ENCODE data around the gene SETD3. TPM values are rescaled to one million over a fixed set of nuclear protein-coding genes. Genes with fewer than 3 reads are reported as not detected.

Gene SETD3
- total and polyA plus RNA-seq, 2 donors (not counting 1 experiment from before 2014, with no cell fraction given): 30.9 to 38.3 TPM

DNA sequence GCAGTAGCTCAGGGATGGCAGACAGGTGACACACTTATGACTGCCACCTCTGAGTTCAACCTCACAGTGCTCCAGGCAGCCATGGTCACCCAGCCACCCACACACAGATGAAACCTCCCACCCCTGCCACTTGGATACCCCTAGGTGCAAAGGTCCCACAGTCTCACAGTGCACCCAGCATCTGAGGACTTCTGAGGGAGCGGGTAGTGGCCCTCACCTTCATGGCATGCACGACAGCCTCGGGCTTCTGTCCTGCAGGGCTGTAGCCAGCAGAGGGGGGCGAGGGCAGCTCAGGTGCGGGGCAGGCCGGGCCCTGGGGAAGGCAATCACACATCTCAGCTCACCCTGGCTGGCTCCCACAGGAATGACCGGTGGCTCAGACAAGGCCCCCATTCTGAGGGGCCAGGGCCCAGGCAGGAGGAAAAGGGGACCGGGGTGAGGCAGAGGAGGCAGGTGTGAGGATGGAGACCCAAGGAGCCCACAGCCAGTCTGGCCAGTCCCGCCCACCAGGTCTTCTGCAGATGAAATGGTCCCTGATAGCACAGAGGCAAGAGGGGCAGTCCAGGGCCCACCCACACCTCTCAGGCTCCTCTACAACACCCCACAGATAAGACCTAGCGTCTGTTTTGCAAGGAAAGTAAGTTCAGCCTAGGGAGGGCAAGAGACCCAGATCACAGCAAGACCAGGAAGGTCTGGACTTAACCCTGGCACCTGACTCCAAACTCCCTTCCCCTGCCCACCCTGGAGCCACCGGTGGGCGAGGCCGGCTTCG, 36.4 kb upstream of the SETD3 start:
- Histone ChIP-seq H3K36me3 (ENCODE audit: control insufficient read depth, insufficient read depth, low read length) (peaks cover 10% of the 10 kb centered on the region), H3K27ac (ENCODE audit: insufficient read depth, low read length) (no peak overlapping the region), H3K9me3 (ENCODE audit: control insufficient read depth, insufficient read depth, low read depth, low read length) (no peaks in the 10 kb centered on the region), H3K4me2 (ENCODE audit: extremely low read depth, insufficient read depth, low read length) (no peak overlapping the region), H4K20me1 (ENCODE audit: control insufficient read depth, extremely low read depth, insufficient read depth, low read length) (no peaks in the 10 kb centered on the region), H2AFZ (ENCODE audit: low read length) (no peak overlapping the region), H3K27me3 (ENCODE audit: control insufficient read depth, insufficient read depth, low read length) (no peaks in the 10 kb centered on the region), H3K4me1 (ENCODE audit: control insufficient read depth, extremely low read depth, insufficient read depth, low read length) (peaks cover 1% of the 10 kb centered on the region), H3K9ac (ENCODE audit: insufficient read depth, low read length) (no peak overlapping the region), H3K4me3 (replicated peaks in 1 of 4; ENCODE audit: control extremely low read depth in 1 of 4, insufficient read depth in 1 of 4, low read depth in 3 of 4, low read length in 4 of 4) (no peak overlapping the region), H3K79me2 (ENCODE audit: control insufficient read depth, insufficient read depth, low read length) (no peaks in the 10 kb centered on the region)
- no peak for DNase-seq (ENCODE audit: low read depth in 2 of 2)
- TF ChIP-seq, protein P1, sequence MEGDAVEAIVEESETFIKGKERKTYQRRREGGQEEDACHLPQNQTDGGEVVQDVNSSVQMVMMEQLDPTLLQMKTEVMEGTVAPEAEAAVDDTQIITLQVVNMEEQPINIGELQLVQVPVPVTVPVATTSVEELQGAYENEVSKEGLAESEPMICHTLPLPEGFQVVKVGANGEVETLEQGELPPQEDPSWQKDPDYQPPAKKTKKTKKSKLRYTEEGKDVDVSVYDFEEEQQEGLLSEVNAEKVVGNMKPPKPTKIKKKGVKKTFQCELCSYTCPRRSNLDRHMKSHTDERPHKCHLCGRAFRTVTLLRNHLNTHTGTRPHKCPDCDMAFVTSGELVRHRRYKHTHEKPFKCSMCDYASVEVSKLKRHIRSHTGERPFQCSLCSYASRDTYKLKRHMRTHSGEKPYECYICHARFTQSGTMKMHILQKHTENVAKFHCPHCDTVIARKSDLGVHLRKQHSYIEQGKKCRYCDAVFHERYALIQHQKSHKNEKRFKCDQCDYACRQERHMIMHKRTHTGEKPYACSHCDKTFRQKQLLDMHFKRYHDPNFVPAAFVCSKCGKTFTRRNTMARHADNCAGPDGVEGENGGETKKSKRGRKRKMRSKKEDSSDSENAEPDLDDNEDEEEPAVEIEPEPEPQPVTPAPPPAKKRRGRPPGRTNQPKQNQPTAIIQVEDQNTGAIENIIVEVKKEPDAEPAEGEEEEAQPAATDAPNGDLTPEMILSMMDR (conservative IDR thresholded peaks at IDR 0.05 in 1 of 2, IDR thresholded peaks at IDR 0.05 in 1 of 2; ENCODE audit: low read depth in 1 of 2, low read length in 2 of 2): no peak
- no peak for TF ChIP-seq EZH2 (IDR thresholded peaks at IDR 0.05; ENCODE audit: low read length, missing control alignments)

DNA sequence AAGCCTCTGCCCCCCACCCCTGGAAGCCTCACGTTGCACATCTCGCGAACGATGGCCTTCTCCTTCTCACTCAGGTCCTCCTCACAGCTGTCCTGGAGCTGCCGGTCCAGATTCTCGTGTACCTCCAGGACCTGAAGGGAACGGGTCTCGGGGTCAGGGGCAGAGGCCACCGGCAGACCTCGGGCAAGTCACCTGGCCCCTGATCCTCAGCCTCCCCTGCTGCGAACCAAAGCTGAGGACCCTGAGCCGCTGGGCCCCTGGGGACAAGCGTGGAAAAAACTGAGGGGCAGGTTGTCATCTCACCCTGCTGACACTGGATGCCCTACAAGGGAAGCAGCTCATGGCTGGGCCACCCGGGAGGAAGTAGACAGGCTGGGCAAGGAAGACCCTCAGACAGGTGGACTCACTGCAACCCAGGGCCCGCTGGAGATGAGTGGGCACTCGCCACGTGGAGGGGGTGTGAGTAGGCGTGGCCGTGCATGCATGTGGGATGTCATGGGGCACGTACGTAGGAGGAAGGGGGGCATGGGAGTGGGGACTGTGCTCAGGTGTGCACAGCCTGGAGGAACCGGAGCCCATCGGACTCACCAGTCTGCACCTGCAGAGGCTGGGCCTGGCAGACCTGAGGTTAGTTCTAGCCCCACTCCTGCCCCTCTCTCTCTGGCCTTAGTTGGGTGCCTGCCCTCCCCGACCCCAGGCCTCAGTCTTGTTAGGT, 35.7 kb upstream of the SETD3 start:
- peaks cover 2% of the 10 kb centered on the region for H3K4me1 ChIP-seq (ENCODE audit: control insufficient read depth, extremely low read depth, insufficient read depth, low read length)
- no peaks in the 10 kb centered on the region for H3K9me3 ChIP-seq (ENCODE audit: control insufficient read depth, insufficient read depth, low read depth, low read length)
- no peaks in the 10 kb centered on the region for H3K27me3 ChIP-seq (ENCODE audit: control insufficient read depth, insufficient read depth, low read length)
- TF ChIP-seq, protein P1 (conservative IDR thresholded peaks at IDR 0.05 in 1 of 2, IDR thresholded peaks at IDR 0.05 in 1 of 2; ENCODE audit: low read depth in 1 of 2, low read length in 2 of 2): no peak
- no peak for TF ChIP-seq EZH2 (IDR thresholded peaks at IDR 0.05; ENCODE audit: low read length, missing control alignments)
- no peak overlapping the region for H3K27ac ChIP-seq (ENCODE audit: insufficient read depth, low read length)
- no peak for DNase-seq (ENCODE audit: low read depth in 2 of 2)
- H3K9ac ChIP-seq (ENCODE audit: insufficient read depth, low read length): no peak overlapping the region
- peaks cover 10% of the 10 kb centered on the region for H3K36me3 ChIP-seq (ENCODE audit: control insufficient read depth, insufficient read depth, low read length)
- no peak overlapping the region for H2AFZ ChIP-seq (ENCODE audit: low read length)
- H3K4me2 ChIP-seq (ENCODE audit: extremely low read depth, insufficient read depth, low read length): no peak overlapping the region
- H3K4me3 ChIP-seq (replicated peaks in 1 of 4; ENCODE audit: control extremely low read depth in 1 of 4, insufficient read depth in 1 of 4, low read depth in 3 of 4, low read length in 4 of 4): no peak overlapping the region
- no peaks in the 10 kb centered on the region for H4K20me1 ChIP-seq (ENCODE audit: control insufficient read depth, extremely low read depth, insufficient read depth, low read length)
- H3K79me2 ChIP-seq (ENCODE audit: control insufficient read depth, insufficient read depth, low read length): no peaks in the 10 kb centered on the region

GRCh38 chr14:99515301-99516155, 34.9 kb upstream of the SETD3 start:
- Histone ChIP-seq H3K9ac (ENCODE audit: insufficient read depth, low read length) (no peak overlapping the region), H3K27me3 (ENCODE audit: control insufficient read depth, insufficient read depth, low read length) (no peaks in the 10 kb centered on the region), H3K27ac (ENCODE audit: insufficient read depth, low read length) (no peak overlapping the region), H4K20me1 (ENCODE audit: control insufficient read depth, extremely low read depth, insufficient read depth, low read length) (no peaks in the 10 kb centered on the region), H2AFZ (ENCODE audit: low read length) (no peak overlapping the region), H3K4me2 (ENCODE audit: extremely low read depth, insufficient read depth, low read length) (no peak overlapping the region), H3K4me3 (replicated peaks in 1 of 4; ENCODE audit: control extremely low read depth in 1 of 4, insufficient read depth in 1 of 4, low read depth in 3 of 4, low read length in 4 of 4) (no peak overlapping the region), H3K4me1 (ENCODE audit: control insufficient read depth, extremely low read depth, insufficient read depth, low read length) (peaks cover 2% of the 10 kb centered on the region), H3K36me3 (ENCODE audit: control insufficient read depth, insufficient read depth, low read length) (peaks cover 11% of the 10 kb centered on the region), H3K79me2 (ENCODE audit: control insufficient read depth, insufficient read depth, low read length) (no peaks in the 10 kb centered on the region), H3K9me3 (ENCODE audit: control insufficient read depth, insufficient read depth, low read depth, low read length) (no peaks in the 10 kb centered on the region)
- no peak for DNase-seq (ENCODE audit: low read depth in 2 of 2)
- TF ChIP-seq, protein P1 (conservative IDR thresholded peaks at IDR 0.05 in 1 of 2, IDR thresholded peaks at IDR 0.05 in 1 of 2; ENCODE audit: low read depth in 1 of 2, low read length in 2 of 2): no peak
- TF ChIP-seq EZH2 (IDR thresholded peaks at IDR 0.05; ENCODE audit: low read length, missing control alignments): no peak
